HG03159 (cell line): ENCODE results near the gene ATP2B1.
A peak's percentile ranks its signal among the peaks of the same experiment; 100 is the strongest.

Experiments
- ATAC-seq: cut with Tn5 transposase; IDR thresholded peaks from one replicate; pipeline ENCODE4 v1.9.1; 2021; ENCODE audit warnings: mild to moderate bottlenecking, moderate library complexity; ENCODE audit not compliant: unreplicated experiment

Gene ATP2B1

DNA sequence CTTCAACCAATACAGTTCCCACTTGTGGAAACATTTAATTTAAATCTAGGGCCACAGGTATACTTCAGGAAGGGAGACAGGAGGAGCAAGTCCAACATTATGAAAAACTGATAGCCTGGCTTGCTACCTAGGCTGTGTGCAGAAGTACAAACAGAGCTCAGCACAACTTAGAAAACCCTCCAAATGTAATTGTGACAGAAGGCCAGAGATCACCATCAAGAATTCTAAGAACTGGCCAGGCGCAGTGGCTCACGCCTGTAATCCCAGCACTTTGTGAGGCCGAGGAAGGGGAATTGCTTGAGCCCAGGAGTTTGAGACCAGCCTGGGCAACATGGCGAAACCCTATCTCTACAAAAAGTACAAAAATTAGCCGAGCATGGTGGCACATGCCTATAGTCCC is 14.1 kb downstream of the ATP2B1 start:
- ATAC-seq, result no peak

DNA sequence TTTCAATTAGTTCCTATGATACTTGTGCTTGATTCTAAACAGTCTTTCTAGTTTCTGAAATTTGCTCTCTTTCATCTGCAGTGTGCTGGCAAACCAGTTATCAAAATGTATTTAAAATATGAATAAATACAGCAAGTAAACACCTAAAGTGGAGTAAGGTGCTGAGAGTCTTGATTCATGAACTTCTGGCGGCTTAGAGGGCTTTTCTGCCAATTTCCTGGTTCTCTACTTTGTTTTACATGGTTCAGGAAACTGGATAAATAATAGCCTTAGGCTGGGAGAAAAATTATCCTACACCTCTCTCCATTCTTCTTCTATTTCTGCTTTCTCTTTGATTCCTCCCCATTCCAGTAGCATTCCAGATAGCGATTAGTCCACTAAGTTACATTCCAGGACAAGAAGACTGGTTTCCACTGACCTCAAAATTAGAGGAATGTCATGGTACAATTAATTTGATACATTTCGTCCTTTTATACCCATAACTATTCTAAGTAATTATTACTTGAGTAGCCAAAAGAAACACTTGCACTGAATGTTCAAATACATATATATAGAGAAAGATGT is 14.9 kb downstream of the ATP2B1 start:
- no peak for ATAC-seq

DNA sequence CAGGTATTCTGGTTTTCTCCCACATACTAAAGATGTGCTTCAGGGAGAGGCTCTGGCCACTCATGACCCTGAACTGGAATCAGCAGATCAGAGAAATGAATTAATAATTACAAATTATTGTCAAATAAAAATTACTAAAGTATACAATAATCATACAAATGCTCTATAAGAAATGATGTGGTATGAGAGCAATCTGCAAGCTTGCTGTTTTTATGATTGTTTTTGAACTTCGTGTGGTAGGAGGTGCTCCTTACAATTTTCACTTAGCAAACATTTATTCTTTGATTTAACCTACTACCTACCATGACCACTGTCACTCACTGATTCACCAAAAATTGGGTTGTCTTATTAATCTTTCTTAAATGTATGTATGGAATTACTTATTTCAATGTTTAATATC is 16.2 kb downstream of the ATP2B1 start:
- ATAC-seq, result no peak

GRCh38 chr12:89691659-89692058 is 17.0 kb downstream of the ATP2B1 start:
- no peak for ATAC-seq

- no peak for ATAC-seq
Observed at GRCh38 chr12:89690925-89691324, 17.7 kb downstream of the ATP2B1 start.

- no peak for ATAC-seq
Observed at GRCh38 chr12:89689306-89689705, 19.3 kb downstream of the ATP2B1 start.

- ATAC-seq, result no peak
Observed at GRCh38 chr12:89686311-89686710, 22.3 kb downstream of the ATP2B1 start.

GRCh38 chr12:89685363-89685972 is 23.2 kb downstream of the ATP2B1 start:
- ATAC-seq, result no peak

DNA sequence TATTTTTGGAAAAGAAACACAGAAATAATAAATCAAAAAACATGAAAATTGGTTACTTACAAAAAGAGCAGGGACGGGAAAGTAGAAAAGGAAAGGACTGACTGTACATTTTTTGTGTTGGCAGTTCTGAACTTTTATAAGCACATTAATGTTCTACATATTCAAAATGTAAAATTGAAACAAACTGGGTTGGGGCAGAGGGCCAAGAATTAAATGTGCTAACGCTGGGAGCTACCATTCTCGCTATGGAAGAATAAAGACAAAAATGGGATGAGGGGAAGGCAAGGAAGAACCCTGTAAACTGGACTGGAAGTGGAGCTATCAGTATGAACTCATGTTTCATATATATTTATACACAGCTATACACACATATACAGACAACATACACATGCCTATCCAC is 24.5 kb downstream of the ATP2B1 start:
- no peak for ATAC-seq

- no peak for ATAC-seq
Observed at GRCh38 chr12:89682284-89682683, 26.4 kb downstream of the ATP2B1 start.

GRCh38 chr12:89680409-89680808 is 28.2 kb downstream of the ATP2B1 start:
- ATAC-seq, result no peak

GRCh38 chr12:89679631-89680030 is 29.0 kb downstream of the ATP2B1 start:
- ATAC-seq, result no peak

GRCh38 chr12:89678225-89678624 is 30.4 kb downstream of the ATP2B1 start:
- ATAC-seq, result no peak

DNA sequence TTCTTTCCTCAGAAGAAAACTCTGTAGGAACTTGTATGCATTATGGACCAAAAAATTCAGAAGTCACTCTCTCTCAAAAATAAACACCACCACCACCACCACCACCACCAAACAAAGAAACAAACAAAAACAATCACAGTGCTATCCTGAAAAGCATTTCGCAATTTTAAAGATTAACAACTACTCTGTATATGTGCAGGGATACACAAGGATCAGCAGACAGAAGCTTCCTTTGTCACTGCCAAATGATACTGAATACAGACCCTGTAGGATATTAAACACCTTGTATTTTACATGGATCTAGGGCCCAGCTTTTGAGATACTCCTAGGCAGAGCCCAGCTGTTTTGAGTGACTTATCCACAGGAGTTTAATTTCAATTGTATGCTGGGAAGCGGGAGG is 31.7 kb downstream of the ATP2B1 start:
- ATAC-seq, result no peak

GRCh38 chr12:89674326-89674942 is 34.2 kb downstream of the ATP2B1 start:
- no peak for ATAC-seq

DNA sequence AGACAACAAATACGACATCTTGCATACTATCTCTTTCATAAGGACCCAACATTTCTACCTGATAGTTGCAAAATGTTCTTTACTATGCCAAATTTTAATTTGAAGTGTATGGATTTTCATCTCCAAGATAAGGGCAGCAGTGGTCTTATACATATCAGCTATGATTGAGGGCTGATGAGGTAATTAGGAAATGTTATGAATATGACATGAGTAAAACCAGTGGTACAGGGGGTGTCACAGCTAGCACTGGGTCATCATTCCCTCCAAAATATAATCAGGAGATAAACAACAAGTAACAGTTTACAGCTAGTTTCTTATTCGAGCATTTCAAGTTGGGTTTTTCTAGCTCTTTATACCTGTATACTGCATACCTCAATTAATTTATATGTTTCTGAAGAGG is 35.0 kb downstream of the ATP2B1 start:
- no peak for ATAC-seq

- ATAC-seq, result no peak
Observed at GRCh38 chr12:89672589-89672979, 36.1 kb downstream of the ATP2B1 start.

GRCh38 chr12:89671469-89671868 is 37.2 kb downstream of the ATP2B1 start:
- ATAC-seq, result no peak

- no peak for ATAC-seq
Observed at GRCh38 chr12:89669197-89669596, 39.4 kb downstream of the ATP2B1 start.

DNA sequence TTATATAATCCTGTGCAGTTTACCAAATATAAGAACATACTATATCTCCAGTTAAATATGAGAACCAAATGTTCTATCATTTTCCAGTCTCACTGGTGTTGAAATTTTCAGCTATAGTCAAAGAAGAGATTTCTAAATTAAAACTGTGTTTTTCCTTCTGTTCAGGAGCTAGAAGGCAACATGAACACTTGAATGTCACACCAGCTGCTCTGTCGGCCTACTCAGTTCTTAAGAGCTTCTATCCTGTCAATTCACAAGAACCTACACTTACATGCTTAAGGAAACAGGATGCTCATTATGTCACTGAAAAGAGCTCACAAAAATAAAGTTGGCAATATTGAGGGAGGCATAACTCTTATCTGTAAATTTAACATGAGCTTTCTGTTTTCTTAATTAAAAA is 43.1 kb downstream of the ATP2B1 start:
- ATAC-seq, result no peak

- no peak for ATAC-seq
Observed at GRCh38 chr12:89664441-89664840, 44.2 kb downstream of the ATP2B1 start.

- ATAC-seq, result peak; percentile 84
Observed at GRCh38 chr12:89663577-89664357, 44.9 kb downstream of the ATP2B1 start.
